Uterus (tissue), 2 donors: ENCODE measurements around the gene MCRIP1.

Experiments used
- POLR2A ChIP-seq, 2 donors: fragments of 450-650 bp; IDR thresholded peaks; one replicate each; pipeline ENCODE4 v1.6.1; 2016; ENCODE audit warnings: antibody characterized with exemption in 2 of 2, mild to moderate bottlenecking in 1 of 2, moderate library complexity in 1 of 2
- TF ChIP-seq, protein P1 (sequence below), 4 experiments: fragments of 200-600 bp in 2 of 4; fragments of 450-650 bp in 2 of 4; sonication (generic) in 2 of 4; IDR thresholded peaks; one replicate each; pipeline ENCODE4 v1.5.1; 2016 to 2019; ENCODE audit warnings: antibody characterized with exemption in 4 of 4, mild to moderate bottlenecking in 2 of 4, moderate library complexity in 1 of 4

DNA sequence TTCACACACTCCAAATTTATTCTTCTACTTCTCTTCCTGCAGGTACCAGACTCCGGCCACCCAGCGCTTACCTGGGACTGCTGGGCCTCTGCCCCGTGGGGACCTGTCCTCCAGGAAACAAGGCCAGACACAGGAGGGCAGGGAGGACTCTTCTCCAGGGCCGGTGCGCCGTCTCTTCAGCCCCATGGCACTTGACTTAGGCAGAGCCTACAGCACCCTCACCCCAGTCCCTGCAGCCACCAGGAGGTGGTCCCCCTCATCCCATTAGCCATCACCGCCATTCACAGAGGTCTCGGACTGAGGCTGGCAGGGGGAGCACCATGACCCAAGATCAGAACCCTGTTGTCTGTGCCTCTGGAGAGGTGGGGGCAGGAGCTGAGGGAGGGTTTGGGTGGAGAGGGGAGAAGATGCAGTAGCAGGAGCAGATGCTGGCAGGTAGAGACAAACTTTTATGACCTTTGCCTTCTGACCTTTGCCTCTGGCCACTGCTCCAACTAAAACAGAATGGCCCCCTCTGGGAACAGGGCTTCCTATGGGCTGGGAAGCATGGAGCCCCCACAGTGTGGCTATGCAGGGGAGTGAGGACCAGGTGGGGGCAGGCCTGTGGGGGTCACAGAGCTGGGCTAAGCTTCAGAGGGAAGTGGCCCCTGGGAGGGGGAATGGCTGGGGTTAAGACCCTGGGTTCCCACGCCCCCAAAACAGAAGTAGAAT is 30.9 kb downstream of the MCRIP1 start:
- TF ChIP-seq, protein P1, sequence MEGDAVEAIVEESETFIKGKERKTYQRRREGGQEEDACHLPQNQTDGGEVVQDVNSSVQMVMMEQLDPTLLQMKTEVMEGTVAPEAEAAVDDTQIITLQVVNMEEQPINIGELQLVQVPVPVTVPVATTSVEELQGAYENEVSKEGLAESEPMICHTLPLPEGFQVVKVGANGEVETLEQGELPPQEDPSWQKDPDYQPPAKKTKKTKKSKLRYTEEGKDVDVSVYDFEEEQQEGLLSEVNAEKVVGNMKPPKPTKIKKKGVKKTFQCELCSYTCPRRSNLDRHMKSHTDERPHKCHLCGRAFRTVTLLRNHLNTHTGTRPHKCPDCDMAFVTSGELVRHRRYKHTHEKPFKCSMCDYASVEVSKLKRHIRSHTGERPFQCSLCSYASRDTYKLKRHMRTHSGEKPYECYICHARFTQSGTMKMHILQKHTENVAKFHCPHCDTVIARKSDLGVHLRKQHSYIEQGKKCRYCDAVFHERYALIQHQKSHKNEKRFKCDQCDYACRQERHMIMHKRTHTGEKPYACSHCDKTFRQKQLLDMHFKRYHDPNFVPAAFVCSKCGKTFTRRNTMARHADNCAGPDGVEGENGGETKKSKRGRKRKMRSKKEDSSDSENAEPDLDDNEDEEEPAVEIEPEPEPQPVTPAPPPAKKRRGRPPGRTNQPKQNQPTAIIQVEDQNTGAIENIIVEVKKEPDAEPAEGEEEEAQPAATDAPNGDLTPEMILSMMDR (IDR thresholded peaks at IDR 0.05): no peak
- no peak for TF ChIP-seq POLR2A (IDR thresholded peaks at IDR 0.05)
